GM13977 (cell line): ENCODE results near the gene MRPL53.
"Not testable (repeated sequence)": the region's sequence is repeated elsewhere in the genome, so short reads cannot be mapped to it uniquely, and the experiment has no call there.

Source experiments
- DNase-seq: peaks from one replicate; pipeline ENCODE4 v3.0.0; 2012; ENCODE audit warnings: low spot score
- in situ Hi-C: fragments of 300-500 bp; cut with MboI; formaldehyde crosslinking; loops from one replicate; pipeline ENCODE4 v1.12.0; 2022; ENCODE audit warnings: low sequenced_read_pairs, low pct_unique_long_range_greater_than_20kb, mixed read lengths, inconsistent platforms; ENCODE audit not compliant: unreplicated experiment
- TF ChIP-seq, protein P1 (sequence below): IDR thresholded peaks from 2 replicates; pipeline ENCODE4 v1.5.1; 2012; ENCODE audit warnings: mild to moderate bottlenecking, control low read depth; ENCODE audit not compliant: insufficient read depth; ENCODE audit errors: extremely low read depth, missing control alignments

Gene MRPL53

DNA sequence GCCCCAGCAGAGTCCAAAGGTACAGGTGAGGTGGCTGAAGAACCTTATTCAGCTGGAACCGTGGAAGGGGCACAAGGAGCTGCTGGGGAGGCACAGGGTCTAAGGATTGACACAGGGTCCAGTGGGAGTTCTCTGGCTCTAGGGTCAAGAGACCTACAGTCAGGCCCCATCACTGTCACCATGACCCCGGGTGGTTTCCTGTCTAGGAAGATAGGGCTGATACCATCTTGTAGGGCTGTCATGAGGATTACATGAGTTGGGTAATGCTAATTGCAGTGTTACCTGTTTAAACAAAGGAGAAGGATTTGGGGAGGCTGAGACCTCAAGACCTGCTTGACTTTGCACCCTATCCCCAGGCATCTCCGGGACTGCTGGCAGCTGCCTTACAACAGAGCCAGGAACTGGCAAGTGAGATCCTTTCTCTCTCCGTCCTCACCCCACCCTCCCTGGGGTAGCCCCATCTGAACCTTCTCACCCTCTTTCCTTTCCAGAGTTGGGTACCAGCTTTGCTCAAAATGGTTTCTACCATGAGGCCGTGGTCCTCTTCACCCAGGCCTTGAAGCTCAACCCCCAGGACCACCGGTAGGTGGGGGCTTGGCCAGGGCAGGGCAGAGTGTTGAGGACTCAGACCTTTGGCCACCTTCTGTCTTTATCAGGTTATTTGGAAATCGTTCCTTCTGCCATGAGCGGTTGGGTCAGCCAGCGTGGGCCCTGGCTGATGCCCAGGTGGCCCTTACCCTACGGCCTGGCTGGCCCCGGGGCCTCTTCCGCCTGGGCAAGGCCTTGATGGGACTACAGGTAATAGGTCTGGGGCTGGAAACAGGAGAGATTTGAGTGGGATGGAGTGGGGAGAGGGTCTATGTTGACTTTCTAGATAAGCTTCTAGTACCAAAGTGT lies 19.4 kb upstream of the MRPL53 start:
- in situ Hi-C loops: loop anchor here (25.0 kb wide), 1 partner anchor 95 kb away; no protein-coding TSS in a partner anchor
- TF ChIP-seq, protein P1, sequence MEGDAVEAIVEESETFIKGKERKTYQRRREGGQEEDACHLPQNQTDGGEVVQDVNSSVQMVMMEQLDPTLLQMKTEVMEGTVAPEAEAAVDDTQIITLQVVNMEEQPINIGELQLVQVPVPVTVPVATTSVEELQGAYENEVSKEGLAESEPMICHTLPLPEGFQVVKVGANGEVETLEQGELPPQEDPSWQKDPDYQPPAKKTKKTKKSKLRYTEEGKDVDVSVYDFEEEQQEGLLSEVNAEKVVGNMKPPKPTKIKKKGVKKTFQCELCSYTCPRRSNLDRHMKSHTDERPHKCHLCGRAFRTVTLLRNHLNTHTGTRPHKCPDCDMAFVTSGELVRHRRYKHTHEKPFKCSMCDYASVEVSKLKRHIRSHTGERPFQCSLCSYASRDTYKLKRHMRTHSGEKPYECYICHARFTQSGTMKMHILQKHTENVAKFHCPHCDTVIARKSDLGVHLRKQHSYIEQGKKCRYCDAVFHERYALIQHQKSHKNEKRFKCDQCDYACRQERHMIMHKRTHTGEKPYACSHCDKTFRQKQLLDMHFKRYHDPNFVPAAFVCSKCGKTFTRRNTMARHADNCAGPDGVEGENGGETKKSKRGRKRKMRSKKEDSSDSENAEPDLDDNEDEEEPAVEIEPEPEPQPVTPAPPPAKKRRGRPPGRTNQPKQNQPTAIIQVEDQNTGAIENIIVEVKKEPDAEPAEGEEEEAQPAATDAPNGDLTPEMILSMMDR: no peak
- no peak for DNase-seq

DNA sequence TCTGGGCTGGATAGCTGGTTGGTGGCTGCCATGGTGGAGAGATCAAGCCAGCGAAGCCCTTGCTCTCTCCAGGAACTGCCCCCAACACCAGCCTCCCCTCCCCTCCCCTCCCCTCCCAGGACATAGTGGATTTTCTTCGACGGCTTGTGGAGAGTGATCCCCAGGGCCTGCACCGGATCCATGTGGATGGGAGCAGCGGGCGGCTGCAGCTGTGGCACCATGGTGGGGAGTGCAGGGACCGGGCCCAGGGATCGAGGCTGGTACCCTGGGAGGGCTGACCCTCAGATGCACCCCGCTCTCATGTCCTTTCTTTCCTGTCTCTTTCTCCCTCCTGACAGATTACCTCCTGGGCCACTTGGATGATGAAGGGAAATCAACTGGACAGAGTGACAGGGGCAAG lies 17.4 kb upstream of the MRPL53 start:
- no peak for DNase-seq
- in situ Hi-C loops: loop anchor here (25.0 kb wide), 1 partner anchor 97 kb away; no protein-coding TSS in a partner anchor
- TF ChIP-seq, protein P1: no peak

DNA sequence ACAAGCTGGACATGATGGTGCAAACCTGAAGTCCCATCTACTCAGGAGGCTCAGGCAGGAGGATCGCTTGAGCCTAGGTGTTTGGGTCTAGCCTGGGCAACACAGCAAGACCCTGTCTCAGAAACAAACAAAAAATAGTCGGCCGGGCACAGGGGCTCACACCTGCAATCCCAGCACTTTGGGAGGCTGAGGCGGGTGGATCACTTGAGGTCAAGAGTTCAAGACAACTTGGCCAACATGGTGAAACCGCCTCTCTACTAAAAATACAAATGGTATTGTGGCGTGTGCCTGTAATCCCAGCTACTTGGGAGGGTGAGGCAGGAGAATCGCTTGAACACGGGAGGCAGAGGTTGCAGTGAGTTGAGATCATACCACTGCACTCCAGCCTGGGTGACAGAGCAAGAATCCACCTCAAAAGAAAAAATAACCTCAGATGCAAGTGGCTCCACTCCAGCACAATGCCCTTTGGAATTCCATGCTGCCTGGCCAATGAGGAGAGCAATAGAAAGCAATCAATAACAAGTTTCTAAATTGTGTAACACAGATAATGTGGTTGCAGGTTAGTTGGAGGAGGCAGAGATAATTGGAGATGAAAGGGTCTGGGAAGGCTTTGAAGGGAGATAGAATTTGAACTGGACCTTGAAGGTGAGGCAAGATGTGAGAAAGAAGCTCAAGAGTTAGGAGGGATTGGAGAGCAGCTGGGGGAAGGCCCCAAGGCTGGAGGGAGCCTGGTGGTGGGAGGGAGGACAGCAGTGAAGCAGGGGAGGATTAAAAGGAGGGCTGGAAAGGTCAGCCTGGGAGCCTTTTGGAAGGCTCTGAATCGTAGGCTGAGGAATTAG lies 16.4 kb upstream of the MRPL53 start:
- in situ Hi-C loops: loop anchor here (25.0 kb wide), 1 partner anchor 98 kb away; no protein-coding TSS in a partner anchor
- no peak for DNase-seq
- TF ChIP-seq, protein P1: no peak

DNA sequence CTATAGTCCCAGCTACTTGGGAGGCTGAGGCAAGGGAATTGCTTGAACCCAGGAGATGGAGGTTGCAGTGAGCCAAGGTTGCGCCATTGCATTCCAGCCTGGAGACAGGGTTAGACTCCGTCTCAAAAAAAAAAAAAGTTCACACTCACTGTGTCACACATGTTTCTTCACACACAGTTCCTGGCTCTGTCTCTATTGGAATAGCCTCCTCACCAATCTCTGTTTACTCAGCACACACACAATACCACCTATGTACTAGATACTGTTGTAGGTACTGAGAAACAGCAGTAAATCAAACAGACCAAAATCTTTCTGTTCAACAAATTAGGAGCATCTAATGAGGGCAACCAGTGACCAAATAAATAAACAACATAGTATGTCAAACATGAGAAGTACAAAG lies 13.7 kb upstream of the MRPL53 start:
- in situ Hi-C loops: loop anchor here (25.0 kb wide), 1 partner anchor 101 kb away; no protein-coding TSS in a partner anchor
- TF ChIP-seq, protein P1: no peak
- no peak for DNase-seq

DNA sequence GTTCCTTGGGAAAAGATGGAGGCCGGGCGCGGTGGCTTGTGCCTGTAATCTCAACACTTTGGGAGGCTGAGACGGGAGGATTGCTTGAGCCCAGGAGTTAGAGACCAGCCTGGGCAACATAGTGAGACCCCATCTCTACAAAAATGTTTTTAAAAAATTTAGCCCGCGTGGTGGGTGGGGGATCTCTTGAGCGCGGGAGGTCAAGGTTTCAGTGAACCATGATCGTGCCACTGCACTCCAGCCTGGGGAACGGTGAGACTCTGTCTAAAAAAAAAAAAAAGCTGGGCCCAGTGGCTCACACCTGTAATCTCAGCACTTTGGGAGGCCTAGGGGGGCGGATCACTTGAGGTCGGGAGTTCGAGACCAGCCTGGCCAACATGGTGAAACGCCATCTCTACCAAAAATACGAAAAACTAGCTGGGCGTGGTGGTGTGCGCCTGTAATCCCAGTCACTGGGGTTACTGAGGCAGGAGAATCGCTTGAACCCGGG lies 11.2 kb upstream of the MRPL53 start:
- DNase-seq: not testable (repeated sequence)
- in situ Hi-C loops: loop anchor here (25.0 kb wide), 1 partner anchor 104 kb away; no protein-coding TSS in a partner anchor

DNA sequence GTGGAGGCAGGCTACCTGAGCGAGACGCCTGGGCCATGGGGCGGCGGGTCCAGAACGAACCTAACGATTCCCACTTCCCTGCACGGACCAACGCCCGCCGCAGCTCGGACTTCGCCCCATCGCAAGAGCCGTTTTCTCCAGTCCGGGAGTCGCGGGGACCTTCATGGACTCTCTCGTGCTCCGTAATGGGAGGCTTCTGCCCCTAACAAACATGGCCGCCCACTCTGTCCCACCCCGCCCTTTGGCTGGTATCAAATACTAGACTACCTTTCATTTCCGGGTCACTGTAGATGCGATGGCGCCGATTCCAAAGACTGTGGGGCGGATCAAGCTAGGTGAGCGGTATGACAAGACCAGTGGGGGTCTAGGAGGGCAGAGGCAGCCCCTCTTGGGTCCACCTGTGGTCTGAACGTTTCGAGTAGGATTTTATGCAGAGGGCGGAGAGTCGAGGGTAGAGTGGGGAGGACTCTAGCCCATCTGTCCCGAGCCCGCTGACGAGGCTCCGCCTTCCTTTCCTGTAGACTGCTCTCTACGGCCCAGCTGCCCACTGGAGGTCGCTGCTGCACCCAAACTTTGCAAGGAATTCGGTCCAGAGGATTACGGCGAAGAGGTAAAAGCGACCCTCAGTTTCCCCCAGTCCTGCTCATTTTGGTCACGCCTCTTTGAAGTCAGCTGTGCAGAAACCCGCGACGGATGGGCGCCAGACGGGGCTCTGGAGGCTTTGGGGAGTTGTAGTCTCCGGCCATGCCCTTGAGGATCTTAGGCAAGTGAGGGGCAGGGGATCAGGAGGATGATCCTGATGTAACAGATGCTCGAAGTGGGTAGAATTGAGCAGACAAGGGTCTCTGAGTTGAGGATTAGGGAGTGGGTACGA lies 10.6 kb upstream of the MRPL53 start, which contains the start of the genes CCDC142 and TTC31:
Gene CCDC142, minus strand, starts transcription at position 198 of the 874 bp plus-strand sequence. Its CDS starts 161 bp downstream, at position 37.
Gene TTC31, plus strand, starts transcription at position 281 of the 874 bp plus-strand sequence. Its CDS starts 15 bp downstream, at position 296.
- TF ChIP-seq, protein P1: peak; percentile 95
- DNase-seq: peak; percentile 93

More for the DNA sequence above, 10.6 kb upstream of the MRPL53 start, which contains the start of the genes CCDC142 and TTC31:
- in situ Hi-C loops: loop anchor here (25.0 kb wide), 1 partner anchor 104 kb away; no protein-coding TSS in a partner anchor
